Endodermal cell (in vitro differentiated cells): ENCODE data around the gene ECD. TPM values are rescaled to one million over a fixed set of nuclear protein-coding genes. Genes with fewer than 3 reads are reported as not detected.

Source experiments
- DNase-seq: peaks from one replicate; pipeline ENCODE4 v3.0.0-alpha.2; 2017
- H3K27ac ChIP-seq: 2 replicates; pipeline ENCODE4 v1.5.1; 2013; ENCODE audit warnings: mild to moderate bottlenecking, low read depth, low read length, moderate library complexity
- H3K27me3 ChIP-seq: 2 replicates; pipeline ENCODE4 v1.6.1; 2013; ENCODE audit warnings: mild to moderate bottlenecking, low read length, moderate library complexity; ENCODE audit not compliant: insufficient read depth, control insufficient read depth, poor library complexity, severe bottlenecking
- H3K36me3 ChIP-seq: 2 replicates; pipeline ENCODE4 v1.7.0; 2013; ENCODE audit warnings: mild to moderate bottlenecking, low read length, moderate library complexity; ENCODE audit not compliant: control insufficient read depth, insufficient read depth
- H3K4me1 ChIP-seq: one replicate; pipeline ENCODE4 v1.7.0; 2013; ENCODE audit warnings: low read length; ENCODE audit not compliant: control insufficient read depth, insufficient read depth
- H3K4me3 ChIP-seq: 2 replicates; pipeline ENCODE4 v1.5.1; 2013; ENCODE audit warnings: mild to moderate bottlenecking, low read length, moderate library complexity
- H3K9ac ChIP-seq: 2 replicates; pipeline ENCODE4 v1.6.1; 2013; ENCODE audit warnings: mild to moderate bottlenecking, low read length, moderate library complexity; ENCODE audit not compliant: poor library complexity, severe bottlenecking; ENCODE audit errors: extremely low read depth
- H3K9me3 ChIP-seq: 2 replicates; pipeline ENCODE4 v1.6.1; 2013; ENCODE audit warnings: mild to moderate bottlenecking, low read length, moderate library complexity; ENCODE audit not compliant: control insufficient read depth
- H3K27ac Mint-ChIP-seq: 2 replicates; pipeline ENCODE4 v1.8.0; 2020; ENCODE audit warnings: mixed read lengths
- H3K27me3 Mint-ChIP-seq: 2 replicates; pipeline ENCODE4 v1.8.0; 2021; ENCODE audit warnings: mild to moderate bottlenecking, mixed read lengths; ENCODE audit not compliant: insufficient read depth
- H3K36me3 Mint-ChIP-seq: 2 replicates; pipeline ENCODE4 v1.8.0; 2020; ENCODE audit warnings: low read depth, mixed read lengths
- H3K4me1 Mint-ChIP-seq: 2 replicates; pipeline ENCODE4 v1.8.0; 2020; ENCODE audit warnings: mixed read lengths
- H3K4me3 Mint-ChIP-seq: 2 replicates; pipeline ENCODE4 v1.8.0; 2020; ENCODE audit warnings: mild to moderate bottlenecking, moderate library complexity, mixed read lengths
- H3K9me3 Mint-ChIP-seq: 2 replicates; pipeline ENCODE4 v1.8.0; 2020; ENCODE audit warnings: mild to moderate bottlenecking, mixed read lengths
- CTCF ChIP-seq: fragments of 200-600 bp; sonication (generic); conservative IDR thresholded peaks from 2 replicates; pipeline ENCODE4 v1.5.0; 2021; ENCODE audit warnings: antibody characterized with exemption, mild to moderate bottlenecking
- WGBS, 2 experiments: methylation state at CpG; one replicate each; pipeline versions ENCODE4 v1.1.5 to v1.1.7; 2013; ENCODE audit warnings: missing lambda C conversion rate in 2 of 2, mixed read lengths in 1 of 2; ENCODE audit not compliant: insufficient coverage in 1 of 2, insufficient read length in 1 of 2; 5-methylcytosine and 5-hydroxymethylcytosine counted together
- total RNA-seq, 2 donors: library from RNA; stranded (reverse); fragmentation: NEBNext Ultra II Directional in 1 of 2; extraction: Animal tissue kit (Norgen Biotek cat#: 25700) in 1 of 2; gene quantifications; 2 replicates in 1 of 2; 3 replicates in 1 of 2; pipeline ENCODE4 v1.2.1, GENCODE V29; 2021

The ECD gene
- total RNA-seq, 2 donors from 2014 or later, result 38.4 to 40.7 TPM

GRCh38 chr10:73161079-73161478 lies 6.7 kb downstream of the ECD start:
- H3K27me3 ChIP-seq, result no peaks in the 10 kb centered on the region
- H3K4me1 Mint-ChIP-seq, result no peaks in the 10 kb centered on the region
- H3K4me3 Mint-ChIP-seq, result no peak overlapping the region
- no peaks in the 10 kb centered on the region for H3K27me3 Mint-ChIP-seq
- H3K27ac Mint-ChIP-seq, result no peak overlapping the region
- H3K9ac ChIP-seq, result no peak overlapping the region
- peaks cover 51% of the 10 kb centered on the region for H3K36me3 ChIP-seq
- no peaks in the 10 kb centered on the region for H3K4me1 ChIP-seq
- 88% methylated on average over 1 of the region's 1 CpG; no CpG with 5 or more reads in 1 of the 2 experiments for WGBS, 2 experiments
- DNase-seq, result no peak
- no peak overlapping the region for H3K4me3 ChIP-seq
- no peak for TF ChIP-seq CTCF
- H3K27ac ChIP-seq, result no peak overlapping the region
- peaks cover 9% of the 10 kb centered on the region for H3K9me3 ChIP-seq
- H3K36me3 Mint-ChIP-seq, result peaks cover 47% of the 10 kb centered on the region
- no peaks in the 10 kb centered on the region for H3K9me3 Mint-ChIP-seq

GRCh38 chr10:73159038-73159648 lies 8.7 kb downstream of the ECD start:
- no peak overlapping the region for H3K4me3 ChIP-seq
- DNase-seq, result peak; percentile 73
- 10 to 16% methylated on average over 2 to 5 of the region's 5 CpGs for WGBS, 2 experiments
- Mint-ChIP-seq H3K9me3 (no peaks in the 10 kb centered on the region), H3K4me1 (no peaks in the 10 kb centered on the region), H3K36me3 (peaks cover 50% of the 10 kb centered on the region), H3K27me3 (no peaks in the 10 kb centered on the region), H3K27ac (no peak overlapping the region), H3K4me3 (no peak overlapping the region)
- H3K9ac ChIP-seq, result no peak overlapping the region
- H3K27me3 ChIP-seq, result no peaks in the 10 kb centered on the region
- H3K4me1 ChIP-seq, result no peaks in the 10 kb centered on the region
- H3K27ac ChIP-seq, result no peak overlapping the region
- peak; percentile 95 for TF ChIP-seq CTCF
- H3K36me3 ChIP-seq, result peaks cover 60% of the 10 kb centered on the region
- H3K9me3 ChIP-seq, result peaks cover 9% of the 10 kb centered on the region

- whole genome bisulfite sequencing, 2 experiments, result 97 to 100% methylated on average over 3 of the region's 3 CpGs
Observed at GRCh38 chr10:73156054-73156453, 11.8 kb downstream of the ECD start.

More at GRCh38 chr10:73156054-73156453, 11.8 kb downstream of the ECD start:
- DNase-seq, result no peak
- H3K27ac Mint-ChIP-seq, result no peak overlapping the region
- Histone ChIP-seq H3K27ac (no peak overlapping the region), H3K27me3 (no peaks in the 10 kb centered on the region), H3K9me3 (no peaks in the 10 kb centered on the region), H3K4me1 (no peaks in the 10 kb centered on the region), H3K4me3 (no peak overlapping the region), H3K36me3 (peaks cover 59% of the 10 kb centered on the region), H3K9ac (no peak overlapping the region)
- H3K4me1 Mint-ChIP-seq, result no peaks in the 10 kb centered on the region
- no peak for TF ChIP-seq CTCF
- H3K4me3 Mint-ChIP-seq, result no peak overlapping the region
- H3K9me3 Mint-ChIP-seq, result peaks cover 6% of the 10 kb centered on the region
- peaks cover 57% of the 10 kb centered on the region for H3K36me3 Mint-ChIP-seq
- no peaks in the 10 kb centered on the region for H3K27me3 Mint-ChIP-seq
